ENCODE results near the gene BLID. TPM values are rescaled to one million over a fixed set of nuclear protein-coding genes. Genes with fewer than 3 reads are reported as not detected.
A peak's percentile ranks its signal among the peaks of the same experiment; 100 is the strongest.

BLID gene, protein sequence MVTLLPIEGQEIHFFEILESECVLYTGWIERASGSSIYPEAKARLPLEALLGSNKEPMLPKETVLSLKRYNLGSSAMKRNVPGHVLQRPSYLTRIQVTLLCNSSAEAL
- polyA plus RNA-seq: not detected

DNA sequence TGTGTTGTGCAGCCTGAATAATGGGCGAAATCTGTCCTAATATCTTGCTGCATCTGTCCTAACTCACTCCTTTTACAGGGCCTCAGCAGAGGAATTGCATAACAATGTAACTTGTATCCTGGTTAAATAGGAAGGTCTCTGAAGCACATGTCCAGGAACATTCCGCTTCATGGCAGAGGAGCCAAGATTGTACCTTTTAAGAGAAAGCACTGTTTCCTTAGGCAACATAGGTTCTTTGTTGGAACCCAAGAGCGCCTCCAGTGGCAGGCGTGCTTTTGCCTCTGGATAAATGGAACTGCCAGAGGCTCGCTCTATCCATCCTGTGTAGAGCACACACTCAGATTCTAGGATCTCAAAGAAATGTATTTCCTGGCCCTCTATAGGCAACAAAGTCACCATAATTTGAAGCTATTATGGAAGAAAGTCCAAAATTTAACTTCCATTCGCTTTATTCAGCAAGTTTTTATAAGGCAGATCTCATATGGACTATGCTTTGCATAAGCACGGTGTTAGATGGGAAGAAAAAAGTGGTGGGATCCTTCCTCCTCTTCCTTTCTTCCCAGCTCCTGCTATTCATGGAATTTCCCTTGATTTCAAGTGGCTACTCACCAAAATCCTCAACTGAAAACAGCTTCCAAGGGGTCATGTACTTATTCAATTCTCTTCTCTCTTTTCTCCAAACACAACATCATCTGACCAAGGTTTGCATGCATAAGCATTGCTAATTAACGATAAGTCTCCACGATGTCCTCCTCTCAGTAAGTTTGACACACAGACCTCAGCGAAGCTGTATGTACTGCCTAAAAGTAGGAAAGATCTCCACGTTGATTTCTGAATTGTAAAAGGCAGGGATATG, at the start of gene BLID:
Gene BLID (minus strand): TSS at position 692 of the 856 bp plus-strand sequence. CDS start 293 bp downstream, at position 399.
- 78 to 84% (median 80%) methylated on average over 11 of the region's 11 CpGs for WGBS, 3 donors
- no peak within 1 kb of the TSS for H3K27ac ChIP-seq (ENCODE audit: low read depth, low read length)

DNA sequence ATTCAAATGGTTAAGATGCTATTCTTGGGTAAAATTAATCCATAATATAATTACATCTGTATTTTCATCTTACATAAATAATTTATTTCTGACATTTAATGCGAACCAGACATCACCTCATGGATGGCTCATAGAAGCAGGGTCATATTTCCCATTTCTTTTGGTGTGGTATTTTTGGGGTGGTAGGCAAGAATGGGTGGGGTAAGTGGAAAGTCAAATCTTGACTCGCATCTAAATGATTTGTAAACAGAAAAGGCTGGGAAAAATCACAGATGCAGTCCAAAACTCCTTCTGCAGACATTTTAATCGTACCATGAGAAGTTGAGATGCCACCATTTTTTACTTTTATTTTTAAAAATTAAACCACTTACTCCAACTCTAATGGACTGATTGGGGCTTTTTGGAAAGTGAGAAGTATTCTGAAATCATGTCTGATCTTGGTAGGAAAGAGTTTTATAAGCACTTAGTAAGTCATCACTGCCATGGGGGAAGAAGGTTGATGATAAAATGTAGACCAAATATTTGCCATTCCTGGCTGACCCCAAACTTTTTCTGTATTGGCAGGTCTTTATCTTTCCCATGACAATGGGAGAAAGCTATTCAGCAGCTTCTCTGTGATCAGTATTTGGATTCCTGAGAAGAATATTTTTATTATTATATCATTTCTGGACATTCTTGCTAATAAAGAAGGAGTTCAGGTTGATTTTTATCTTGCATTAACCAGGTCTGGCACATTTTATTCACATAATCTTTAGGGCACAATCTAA, 47.2 kb upstream of the BLID start:
- 64 to 86% (median 83%) methylated on average over 3 of the region's 3 CpGs for WGBS, 3 donors
- H3K27ac ChIP-seq (ENCODE audit: low read depth, low read length): no peak overlapping the region

- no peak overlapping the region for H3K27ac ChIP-seq (ENCODE audit: low read depth, low read length)
- 73 to 96% (median 79%) methylated on average over 2 of the region's 2 CpGs for WGBS, 3 donors
Observed at GRCh38 chr11:122162095-122162494, 46.1 kb upstream of the BLID start.

GRCh38 chr11:122160841-122161590, 45.0 kb upstream of the BLID start:
- WGBS, 3 donors: 80 to 82% (median 82%) methylated on average over 6 of the region's 6 CpGs
- no peak overlapping the region for H3K27ac ChIP-seq (ENCODE audit: low read depth, low read length)

DNA sequence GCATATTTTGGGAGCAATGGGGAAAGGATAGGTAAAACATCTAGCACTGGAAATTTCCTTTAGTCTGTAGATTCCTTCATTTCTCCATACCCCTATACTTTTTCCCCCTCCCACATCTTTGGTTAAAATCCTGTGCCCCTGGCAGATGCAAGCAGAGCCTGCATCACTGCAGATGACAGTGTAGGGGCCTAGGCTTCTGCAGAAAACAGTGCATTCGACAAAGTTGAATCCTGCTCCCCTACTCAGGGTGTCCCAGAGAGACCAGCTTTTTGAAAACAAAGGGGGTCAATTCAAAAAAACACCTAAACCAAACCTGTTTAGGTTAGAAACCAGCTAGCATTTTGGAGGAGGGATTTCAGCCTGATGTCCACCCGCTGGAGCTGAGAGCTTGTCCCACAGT, 43.8 kb upstream of the BLID start:
- WGBS, 3 donors: 79 to 86% (median 86%) methylated on average over 2 of the region's 2 CpGs
- H3K27ac ChIP-seq (ENCODE audit: low read depth, low read length): no peak overlapping the region

GRCh38 chr11:122159173-122159721, 43.2 kb upstream of the BLID start:
- WGBS, 3 donors: 44 to 45% (median 44%) methylated on average over 12 of the region's 12 CpGs
- H3K27ac ChIP-seq (ENCODE audit: low read depth, low read length): no peak overlapping the region

- 60 to 65% (median 60%) methylated on average over 4 of the region's 4 CpGs for WGBS, 3 donors
- no peak overlapping the region for H3K27ac ChIP-seq (ENCODE audit: low read depth, low read length)
Observed at GRCh38 chr11:122158171-122158570, 42.2 kb upstream of the BLID start.

GRCh38 chr11:122157653-122158161, 41.7 kb upstream of the BLID start:
- no peak overlapping the region for H3K27ac ChIP-seq (ENCODE audit: low read depth, low read length)
- whole genome bisulfite sequencing, 3 donors: 20 to 51% (median 23%) methylated on average over 4 of the region's 4 CpGs

DNA sequence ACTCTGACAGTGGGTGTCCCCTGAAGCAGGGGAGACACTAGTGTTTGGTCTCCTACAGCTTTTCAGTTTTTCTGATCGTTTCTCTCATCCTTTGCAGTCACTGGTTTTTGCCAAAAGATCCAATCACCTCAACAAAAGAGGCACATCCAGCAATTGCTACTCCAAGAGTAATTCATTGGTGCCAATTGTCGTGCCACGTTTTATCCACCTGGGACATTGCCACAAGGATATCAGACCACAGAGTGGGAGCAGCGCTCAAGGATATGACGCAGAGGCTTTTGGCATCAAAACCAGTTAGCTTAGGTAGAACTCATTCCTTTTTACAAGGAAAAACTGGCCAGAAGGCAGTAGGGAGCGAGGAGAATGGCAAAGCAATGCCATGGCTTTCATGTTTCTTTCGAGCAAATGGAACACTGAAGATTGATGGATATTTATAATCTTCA, 40.9 kb upstream of the BLID start:
- 46 to 69% (median 48%) methylated on average over 7 of the region's 7 CpGs for WGBS, 3 donors
- H3K27ac ChIP-seq (ENCODE audit: low read depth, low read length): no peak overlapping the region

DNA sequence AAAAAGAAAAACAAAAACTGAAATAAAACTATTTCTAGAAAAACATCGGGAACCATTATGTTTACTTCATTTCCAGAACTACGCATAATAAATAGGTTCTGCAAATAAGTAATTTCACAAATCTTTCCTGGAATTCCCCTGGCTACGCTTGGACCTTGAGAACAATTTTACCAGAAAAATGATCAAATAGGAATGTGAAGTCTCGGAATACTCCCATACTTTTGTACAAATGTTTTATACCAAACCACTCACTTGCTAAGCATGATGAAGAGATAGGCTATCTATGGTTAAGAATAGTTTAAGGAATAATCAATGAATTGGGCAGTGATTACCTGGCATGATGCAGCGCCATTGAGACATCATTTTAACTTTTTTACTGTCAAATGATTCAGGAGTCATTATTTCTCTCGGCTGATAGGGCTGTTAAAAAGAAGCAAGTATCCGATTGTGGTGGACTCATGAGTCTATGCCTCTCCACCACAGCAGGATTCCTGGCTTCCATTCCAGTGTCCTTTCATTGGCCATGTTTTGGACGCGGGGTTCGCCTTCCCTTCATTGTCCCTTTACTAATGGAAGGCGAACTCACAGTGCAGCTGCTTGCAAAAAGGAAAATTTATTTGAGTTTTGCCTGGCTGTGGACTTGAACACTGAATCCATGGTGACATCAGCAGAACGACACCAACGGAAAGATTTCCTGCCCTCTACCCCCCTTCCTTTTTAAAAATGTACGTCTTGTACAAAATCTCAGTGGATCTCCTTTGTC, 39.9 kb upstream of the BLID start:
- no peak overlapping the region for H3K27ac ChIP-seq (ENCODE audit: low read depth, low read length)
- WGBS, 3 donors: 76 to 89% (median 77%) methylated on average over 14 of the region's 14 CpGs

DNA sequence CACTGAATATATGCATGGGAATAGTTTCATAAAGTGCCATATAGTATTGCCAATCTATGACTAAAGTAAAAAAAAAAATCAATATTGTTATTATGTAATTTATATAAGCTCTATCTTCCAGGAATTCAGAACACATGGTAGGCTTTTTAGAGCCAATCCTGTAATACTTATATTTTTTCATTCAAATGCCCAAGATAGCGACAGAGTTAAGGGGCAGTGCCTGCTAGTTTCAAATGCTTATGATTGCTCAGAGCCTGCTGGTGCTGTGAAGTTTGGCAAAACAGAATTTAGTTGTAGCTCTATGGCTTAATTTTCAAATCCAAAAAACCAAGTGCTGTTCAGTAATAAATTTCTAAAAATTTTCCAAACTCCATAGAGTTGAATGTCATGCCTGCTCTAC, 39.0 kb upstream of the BLID start:
- H3K27ac ChIP-seq (ENCODE audit: low read depth, low read length): no peak overlapping the region
- WGBS, 3 donors: 93 to 100% (median 100%) methylated on average over 1 of the region's 1 CpG

DNA sequence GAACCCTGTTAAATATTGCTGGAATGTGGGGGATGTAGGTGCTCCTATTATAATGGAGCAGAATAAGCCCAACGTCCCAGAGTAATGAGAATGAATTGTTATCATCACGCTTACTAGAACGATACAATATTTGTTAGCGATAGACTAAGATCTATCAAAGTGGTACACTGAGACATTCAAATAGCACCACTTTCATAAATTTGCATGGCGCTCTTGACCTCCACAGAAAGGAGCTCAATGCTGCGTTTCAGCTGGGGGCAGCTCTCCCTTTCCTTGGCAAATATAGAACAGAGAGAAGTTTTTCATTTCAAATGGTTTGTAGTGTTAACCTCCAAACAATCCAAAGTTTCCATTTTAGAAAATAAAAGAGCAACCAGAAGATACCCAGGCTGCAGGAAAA, 38.2 kb upstream of the BLID start:
- peak overlapping the region; percentile 8 for H3K27ac ChIP-seq (ENCODE audit: low read depth, low read length)
- WGBS, 3 donors: 81 to 91% (median 89%) methylated on average over 6 of the region's 6 CpGs

DNA sequence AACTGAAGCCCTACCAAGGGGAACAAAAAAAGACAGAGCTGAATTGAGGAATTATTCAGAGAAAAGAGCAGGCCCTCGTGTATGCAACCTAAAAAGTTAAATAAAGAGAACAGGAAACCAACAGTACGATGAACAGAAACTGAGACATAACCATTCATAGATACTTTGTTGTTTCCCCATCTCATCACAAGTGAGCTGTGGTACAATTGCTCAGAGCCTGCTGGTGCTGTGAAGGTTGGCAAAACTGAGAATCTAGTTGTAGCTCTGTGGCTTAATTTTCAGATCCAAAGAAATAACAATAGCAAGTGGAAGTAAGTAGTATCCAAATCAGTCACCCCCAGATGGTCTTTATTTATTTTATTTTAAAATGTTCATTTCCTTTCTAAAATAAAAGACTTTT, 37.7 kb upstream of the BLID start:
- 58 to 74% (median 60%) methylated on average over 2 of the region's 2 CpGs for WGBS, 3 donors

GRCh38 chr11:122150216-122151124, 34.5 kb upstream of the BLID start:
- WGBS, 3 donors: 41 to 70% (median 68%) methylated on average over 5 of the region's 5 CpGs
- no peak overlapping the region for H3K27ac ChIP-seq (ENCODE audit: low read depth, low read length)

More for the DNA sequence above, 37.7 kb upstream of the BLID start:
- H3K27ac ChIP-seq (ENCODE audit: low read depth, low read length): peak overlapping the region; percentile 8

- no peak overlapping the region for H3K27ac ChIP-seq (ENCODE audit: low read depth, low read length)
- WGBS, 3 donors: 37 to 82% (median 81%) methylated on average over 4 of the region's 4 CpGs
Observed at GRCh38 chr11:122149202-122149601, 33.2 kb upstream of the BLID start.

GRCh38 chr11:122146475-122146874, 30.5 kb upstream of the BLID start:
- WGBS, 3 donors: 82 to 96% (median 90%) methylated on average over 2 of the region's 2 CpGs
- no peak overlapping the region for H3K27ac ChIP-seq (ENCODE audit: low read depth, low read length)
